HEK293 (cell line): Measurements from ENCODE around the gene JMJD6.

Experiments
- KLF10 ChIP-seq: fragments of 450-650 bp; IDR thresholded peaks from 2 replicates; pipeline ENCODE4 v1.5.1; 2018; ENCODE audit warnings: missing biosample characterization, mild to moderate bottlenecking, missing genetic modification characterization
- SP2 ChIP-seq: fragments of 450-650 bp; formaldehyde crosslinking; IDR thresholded peaks from 2 replicates; pipeline ENCODE4 v1.5.1; 2016; ENCODE audit warnings: missing biosample characterization, missing genetic modification characterization
- ZBTB11 ChIP-seq: fragments of 450-650 bp; formaldehyde crosslinking; conservative IDR thresholded peaks from 2 replicates; pipeline ENCODE4 v1.5.1; 2016; ENCODE audit warnings: low read depth, missing biosample characterization, missing genetic modification characterization
- ZBTB21 ChIP-seq: fragments of 450-650 bp; formaldehyde crosslinking; IDR thresholded peaks from 2 replicates; pipeline ENCODE4 v1.5.1; 2017; ENCODE audit warnings: missing biosample characterization, missing genetic modification characterization
- ZBTB6 ChIP-seq: fragments of 450-650 bp; formaldehyde crosslinking; IDR thresholded peaks from 2 replicates; pipeline ENCODE4 v1.5.1; 2017; ENCODE audit warnings: missing biosample characterization, missing genetic modification characterization
- ZNF274 ChIP-seq, 2 experiments: fragments of 200-500 bp in 1 of 2; fragments of 450-650 bp in 1 of 2; sonication (Bioruptor generic) in 1 of 2; formaldehyde crosslinking in 1 of 2; IDR thresholded peaks; 2 replicates each; pipeline versions ENCODE4 v1.5.1 to v1.6.1; 2014 to 2016; ENCODE audit warnings: borderline replicate concordance in 1 of 2, inconsistent platforms in 1 of 2, low read length in 1 of 2, missing biosample characterization in 1 of 2, missing genetic modification characterization in 1 of 2
- ZNF335 ChIP-seq: fragments of 450-650 bp; formaldehyde crosslinking; conservative IDR thresholded peaks from 2 replicates; pipeline ENCODE4 v1.5.1; 2016; ENCODE audit warnings: missing biosample characterization, missing genetic modification characterization
- ZNF513 ChIP-seq: fragments of 450-650 bp; IDR thresholded peaks from 2 replicates; pipeline ENCODE4 v1.5.1; 2018; ENCODE audit warnings: missing biosample characterization, missing genetic modification characterization
- ZNF580 ChIP-seq: fragments of 450-650 bp; formaldehyde crosslinking; IDR thresholded peaks from 2 replicates; pipeline ENCODE4 v1.5.1; 2016; ENCODE audit warnings: missing biosample characterization, missing genetic modification characterization
- ZNF621 ChIP-seq: fragments of 450-650 bp; formaldehyde crosslinking; IDR thresholded peaks from 2 replicates; pipeline ENCODE4 v1.5.1; 2017; ENCODE audit warnings: missing biosample characterization, missing genetic modification characterization
- TF ChIP-seq, protein P1 (sequence below): fragments of 450-650 bp; formaldehyde crosslinking; IDR thresholded peaks from 2 replicates; pipeline ENCODE4 v1.5.1; 2016; ENCODE audit warnings: missing biosample characterization, missing genetic modification characterization
- TF ChIP-seq, protein P2 (sequence below): fragments of 450-650 bp; formaldehyde crosslinking; IDR thresholded peaks from 2 replicates; pipeline ENCODE4 v1.5.1; 2017; ENCODE audit warnings: missing biosample characterization, missing genetic modification characterization

- TF ChIP-seq ZNF621 (tag by site-specific recombination) (no peak), ZNF513 (tag by site-specific recombination) (no peak), ZNF274 (IDR thresholded peaks at IDR 0.05; ENCODE audit: low read length) (no peak), ZNF274 (tag by site-specific recombination; IDR thresholded peaks at IDR 0.05; ENCODE audit: borderline replicate concordance) (no peak), ZBTB21 (tag by site-specific recombination) (no peak), KLF10 (tag by site-specific recombination) (no peak), ZBTB11 (tag by site-specific recombination) (no peak), ZBTB6 (tag by site-specific recombination) (no peak), SP2 (tag by site-specific recombination) (no peak), ZNF580 (tag by site-specific recombination) (no peak), ZNF335 (no peak; the same call in 1 of the 2 replicates)
- TF ChIP-seq, protein P1, sequence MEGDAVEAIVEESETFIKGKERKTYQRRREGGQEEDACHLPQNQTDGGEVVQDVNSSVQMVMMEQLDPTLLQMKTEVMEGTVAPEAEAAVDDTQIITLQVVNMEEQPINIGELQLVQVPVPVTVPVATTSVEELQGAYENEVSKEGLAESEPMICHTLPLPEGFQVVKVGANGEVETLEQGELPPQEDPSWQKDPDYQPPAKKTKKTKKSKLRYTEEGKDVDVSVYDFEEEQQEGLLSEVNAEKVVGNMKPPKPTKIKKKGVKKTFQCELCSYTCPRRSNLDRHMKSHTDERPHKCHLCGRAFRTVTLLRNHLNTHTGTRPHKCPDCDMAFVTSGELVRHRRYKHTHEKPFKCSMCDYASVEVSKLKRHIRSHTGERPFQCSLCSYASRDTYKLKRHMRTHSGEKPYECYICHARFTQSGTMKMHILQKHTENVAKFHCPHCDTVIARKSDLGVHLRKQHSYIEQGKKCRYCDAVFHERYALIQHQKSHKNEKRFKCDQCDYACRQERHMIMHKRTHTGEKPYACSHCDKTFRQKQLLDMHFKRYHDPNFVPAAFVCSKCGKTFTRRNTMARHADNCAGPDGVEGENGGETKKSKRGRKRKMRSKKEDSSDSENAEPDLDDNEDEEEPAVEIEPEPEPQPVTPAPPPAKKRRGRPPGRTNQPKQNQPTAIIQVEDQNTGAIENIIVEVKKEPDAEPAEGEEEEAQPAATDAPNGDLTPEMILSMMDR (tag by site-specific recombination) = no peak
- TF ChIP-seq, protein P2, sequence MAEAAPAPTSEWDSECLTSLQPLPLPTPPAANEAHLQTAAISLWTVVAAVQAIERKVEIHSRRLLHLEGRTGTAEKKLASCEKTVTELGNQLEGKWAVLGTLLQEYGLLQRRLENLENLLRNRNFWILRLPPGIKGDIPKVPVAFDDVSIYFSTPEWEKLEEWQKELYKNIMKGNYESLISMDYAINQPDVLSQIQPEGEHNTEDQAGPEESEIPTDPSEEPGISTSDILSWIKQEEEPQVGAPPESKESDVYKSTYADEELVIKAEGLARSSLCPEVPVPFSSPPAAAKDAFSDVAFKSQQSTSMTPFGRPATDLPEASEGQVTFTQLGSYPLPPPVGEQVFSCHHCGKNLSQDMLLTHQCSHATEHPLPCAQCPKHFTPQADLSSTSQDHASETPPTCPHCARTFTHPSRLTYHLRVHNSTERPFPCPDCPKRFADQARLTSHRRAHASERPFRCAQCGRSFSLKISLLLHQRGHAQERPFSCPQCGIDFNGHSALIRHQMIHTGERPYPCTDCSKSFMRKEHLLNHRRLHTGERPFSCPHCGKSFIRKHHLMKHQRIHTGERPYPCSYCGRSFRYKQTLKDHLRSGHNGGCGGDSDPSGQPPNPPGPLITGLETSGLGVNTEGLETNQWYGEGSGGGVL (tag by site-specific recombination) = no peak
Observed at GRCh38 chr17:76707985-76708807, 18.2 kb downstream of the JMJD6 start.
